Medulla oblongata (tissue), 1 donor: ENCODE results near the gene CD300LF.

Experiments used
- DNase-seq: peaks from one replicate; pipeline ENCODE4 v3.0.0-alpha.2; 2015; ENCODE audit errors: extremely low spot score

CD300LF gene

GRCh38 chr17:74644419-74644818, 68.3 kb downstream of the CD300LF start:
- no peak for DNase-seq
